Colonic mucosa (tissue), 4 donors: ENCODE results near the gene GALNT13. TPM values are rescaled to one million over a fixed set of nuclear protein-coding genes. Genes with fewer than 3 reads are reported as not detected.

Source experiments
- DNase-seq: peaks from one replicate; pipeline ENCODE4 v3.0.0-alpha.2; 2020
- H3K27ac ChIP-seq: fragments of 200-600 bp; one replicate; pipeline ENCODE4 v1.8.0; 2021
- H3K27me3 ChIP-seq: fragments of 200-600 bp; one replicate; pipeline ENCODE4 v1.8.0; 2021
- H3K36me3 ChIP-seq: fragments of 200-600 bp; one replicate; pipeline ENCODE4 v1.8.0; 2021
- H3K4me1 ChIP-seq: fragments of 200-600 bp; one replicate; pipeline ENCODE4 v1.8.0; 2021; ENCODE audit warnings: mild to moderate bottlenecking
- H3K4me3 ChIP-seq: fragments of 200-600 bp; one replicate; pipeline ENCODE4 v1.8.0; 2021
- H3K9ac ChIP-seq, 2 donors: one replicate each; pipeline ENCODE4 v1.7.0; 2013; ENCODE audit warnings: control low read depth in 2 of 2, low read depth in 2 of 2, low read length in 2 of 2
- H3K9me3 ChIP-seq: fragments of 200-600 bp; one replicate; pipeline ENCODE4 v1.8.0; 2021
- intact Hi-C: fragments of 100-400 bp; cut with DNase I; formaldehyde crosslinking; loops from one replicate; pipeline ENCODE4 v1.14.1; 2022
- total RNA-seq, 2 donors: library from RNA; stranded (reverse); fragmentation: NEBNext Ultra II Directional in 1 of 2; extraction: Animal tissue kit (Norgen Biotek cat#: 25700) in 1 of 2; gene quantifications; one replicate each; pipeline ENCODE4 v1.2.1, GENCODE V29; 2021
- TF ChIP-seq, protein P1 (sequence below): fragments of 200-600 bp; IDR thresholded peaks from one replicate; pipeline ENCODE4 v1.8.0; 2022; ENCODE audit warnings: antibody characterized with exemption, mild to moderate bottlenecking
- donor health status: healthy.
- donor health status: DM: no; HTN: no; CAD: no.
- donor health status: DM: no; HTN: no; CAD: no.

The GALNT13 gene
- total RNA-seq, 2 donors from 2014 or later: 0.07 to 0.40 TPM

DNA sequence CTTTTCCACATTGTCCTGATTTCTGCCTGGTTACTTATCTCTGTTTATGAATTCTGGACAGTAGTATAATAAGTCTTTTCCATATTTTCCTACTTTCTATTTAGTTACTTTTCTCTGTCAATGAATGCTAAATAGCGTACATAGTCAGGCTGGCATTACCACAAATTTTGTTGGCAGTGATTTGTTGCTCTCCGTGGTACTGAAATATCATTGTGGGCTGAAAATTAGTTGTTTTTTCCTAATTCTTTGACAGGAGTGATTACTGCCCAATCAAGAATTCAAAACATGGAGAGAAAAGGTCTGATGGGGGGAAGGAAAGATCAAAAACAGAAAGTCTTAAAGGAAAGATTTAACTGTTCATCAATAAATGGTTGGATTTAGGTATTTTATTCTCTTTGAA is 7.7 kb upstream of the GALNT13 start:
- no peaks in the 10 kb centered on the region for H3K9me3 ChIP-seq
- no peak overlapping the region for H3K4me3 ChIP-seq
- TF ChIP-seq, protein P1, sequence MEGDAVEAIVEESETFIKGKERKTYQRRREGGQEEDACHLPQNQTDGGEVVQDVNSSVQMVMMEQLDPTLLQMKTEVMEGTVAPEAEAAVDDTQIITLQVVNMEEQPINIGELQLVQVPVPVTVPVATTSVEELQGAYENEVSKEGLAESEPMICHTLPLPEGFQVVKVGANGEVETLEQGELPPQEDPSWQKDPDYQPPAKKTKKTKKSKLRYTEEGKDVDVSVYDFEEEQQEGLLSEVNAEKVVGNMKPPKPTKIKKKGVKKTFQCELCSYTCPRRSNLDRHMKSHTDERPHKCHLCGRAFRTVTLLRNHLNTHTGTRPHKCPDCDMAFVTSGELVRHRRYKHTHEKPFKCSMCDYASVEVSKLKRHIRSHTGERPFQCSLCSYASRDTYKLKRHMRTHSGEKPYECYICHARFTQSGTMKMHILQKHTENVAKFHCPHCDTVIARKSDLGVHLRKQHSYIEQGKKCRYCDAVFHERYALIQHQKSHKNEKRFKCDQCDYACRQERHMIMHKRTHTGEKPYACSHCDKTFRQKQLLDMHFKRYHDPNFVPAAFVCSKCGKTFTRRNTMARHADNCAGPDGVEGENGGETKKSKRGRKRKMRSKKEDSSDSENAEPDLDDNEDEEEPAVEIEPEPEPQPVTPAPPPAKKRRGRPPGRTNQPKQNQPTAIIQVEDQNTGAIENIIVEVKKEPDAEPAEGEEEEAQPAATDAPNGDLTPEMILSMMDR: no peak
- intact Hi-C loops: no loop called here
- no peaks in the 10 kb centered on the region for H3K4me1 ChIP-seq
- no peak for DNase-seq
- H3K27me3 ChIP-seq: no peaks in the 10 kb centered on the region
- no peak overlapping the region for H3K27ac ChIP-seq
- no peak overlapping the region for H3K9ac ChIP-seq
- H3K36me3 ChIP-seq: no peaks in the 10 kb centered on the region

DNA sequence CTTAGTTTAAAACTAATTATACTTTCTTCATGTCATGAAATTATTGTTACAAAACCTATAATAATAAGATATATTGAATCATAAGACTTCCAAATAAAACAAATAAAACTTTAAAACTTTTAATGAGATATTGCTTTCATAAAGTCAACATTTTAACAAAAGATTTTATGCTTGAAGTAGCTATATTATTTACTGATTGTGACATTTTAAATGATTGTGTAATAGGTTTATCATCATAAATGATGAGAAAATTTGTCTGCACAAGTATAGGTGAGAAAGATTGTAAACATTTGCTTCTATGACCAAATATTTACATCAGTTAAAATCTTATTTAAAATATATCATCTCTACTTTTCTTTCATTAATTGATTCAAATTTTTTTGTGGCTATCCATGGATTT is 5.1 kb upstream of the GALNT13 start:
- no peaks in the 10 kb centered on the region for H3K36me3 ChIP-seq
- intact Hi-C loops: no loop called here
- no peak overlapping the region for H3K9ac ChIP-seq
- TF ChIP-seq, protein P1: no peak
- no peak overlapping the region for H3K27ac ChIP-seq
- no peak for DNase-seq
- no peaks in the 10 kb centered on the region for H3K9me3 ChIP-seq
- H3K27me3 ChIP-seq: peaks cover 4% of the 10 kb centered on the region
- H3K4me3 ChIP-seq: no peak overlapping the region
- no peaks in the 10 kb centered on the region for H3K4me1 ChIP-seq

- no peaks in the 10 kb centered on the region for H3K36me3 ChIP-seq
- peaks cover 11% of the 10 kb centered on the region for H3K27me3 ChIP-seq
- no peaks in the 10 kb centered on the region for H3K9me3 ChIP-seq
- no peak overlapping the region for H3K27ac ChIP-seq
- no peaks in the 10 kb centered on the region for H3K4me1 ChIP-seq
- no peak for DNase-seq
- no peak overlapping the region for H3K9ac ChIP-seq
- intact Hi-C loops: no loop called here
- TF ChIP-seq, protein P1: no peak
- H3K4me3 ChIP-seq: no peak overlapping the region
Measured at GRCh38 chr2:153870308-153870707, 1.4 kb upstream of the GALNT13 start.

DNA sequence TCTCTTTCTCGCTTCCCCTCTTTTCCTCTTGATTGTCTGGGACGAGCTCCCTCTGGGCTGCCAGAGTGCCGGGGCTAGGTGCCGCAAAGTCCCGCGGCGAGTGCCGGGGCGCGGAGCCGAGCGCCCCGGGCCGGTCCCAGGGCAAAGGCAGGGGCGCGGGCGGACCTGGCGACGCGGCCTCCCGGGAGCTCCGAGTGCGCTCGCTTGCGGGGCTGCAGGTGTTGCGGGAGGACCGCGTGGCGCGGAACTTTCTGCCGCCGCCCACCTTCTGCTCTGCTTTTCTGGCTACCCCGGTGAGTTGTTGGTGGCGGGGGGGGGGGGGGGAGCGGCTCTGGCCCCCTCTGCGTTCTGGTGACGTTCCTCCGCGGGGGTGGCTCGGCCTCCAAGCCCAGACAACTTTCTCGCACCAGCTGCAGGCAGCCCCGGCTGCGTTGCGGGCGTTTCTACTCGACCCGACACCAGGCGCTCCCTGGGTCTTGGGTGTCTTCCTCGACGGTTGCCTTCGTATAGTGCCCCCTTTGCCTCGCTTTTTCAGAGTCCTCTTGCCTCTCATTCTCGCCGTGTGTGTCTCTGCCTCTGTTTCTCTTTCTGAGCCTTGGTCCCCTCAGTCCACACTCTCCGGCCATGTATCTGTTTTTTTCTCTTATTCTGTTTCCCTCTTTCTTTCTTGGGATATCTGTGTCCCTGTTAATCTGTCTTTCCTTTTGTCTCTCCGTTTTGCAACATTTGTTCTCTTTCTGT is 759 bp downstream of the GALNT13 start:
- Histone ChIP-seq H3K4me3 (no peak overlapping the region), H3K27me3 (peaks cover 11% of the 10 kb centered on the region), H3K9me3 (no peaks in the 10 kb centered on the region), H3K4me1 (no peaks in the 10 kb centered on the region), H3K9ac (no peak overlapping the region), H3K36me3 (no peaks in the 10 kb centered on the region), H3K27ac (no peak overlapping the region)
- TF ChIP-seq, protein P1: no peak
- intact Hi-C loops: no loop called here
- DNase-seq: no peak

DNA sequence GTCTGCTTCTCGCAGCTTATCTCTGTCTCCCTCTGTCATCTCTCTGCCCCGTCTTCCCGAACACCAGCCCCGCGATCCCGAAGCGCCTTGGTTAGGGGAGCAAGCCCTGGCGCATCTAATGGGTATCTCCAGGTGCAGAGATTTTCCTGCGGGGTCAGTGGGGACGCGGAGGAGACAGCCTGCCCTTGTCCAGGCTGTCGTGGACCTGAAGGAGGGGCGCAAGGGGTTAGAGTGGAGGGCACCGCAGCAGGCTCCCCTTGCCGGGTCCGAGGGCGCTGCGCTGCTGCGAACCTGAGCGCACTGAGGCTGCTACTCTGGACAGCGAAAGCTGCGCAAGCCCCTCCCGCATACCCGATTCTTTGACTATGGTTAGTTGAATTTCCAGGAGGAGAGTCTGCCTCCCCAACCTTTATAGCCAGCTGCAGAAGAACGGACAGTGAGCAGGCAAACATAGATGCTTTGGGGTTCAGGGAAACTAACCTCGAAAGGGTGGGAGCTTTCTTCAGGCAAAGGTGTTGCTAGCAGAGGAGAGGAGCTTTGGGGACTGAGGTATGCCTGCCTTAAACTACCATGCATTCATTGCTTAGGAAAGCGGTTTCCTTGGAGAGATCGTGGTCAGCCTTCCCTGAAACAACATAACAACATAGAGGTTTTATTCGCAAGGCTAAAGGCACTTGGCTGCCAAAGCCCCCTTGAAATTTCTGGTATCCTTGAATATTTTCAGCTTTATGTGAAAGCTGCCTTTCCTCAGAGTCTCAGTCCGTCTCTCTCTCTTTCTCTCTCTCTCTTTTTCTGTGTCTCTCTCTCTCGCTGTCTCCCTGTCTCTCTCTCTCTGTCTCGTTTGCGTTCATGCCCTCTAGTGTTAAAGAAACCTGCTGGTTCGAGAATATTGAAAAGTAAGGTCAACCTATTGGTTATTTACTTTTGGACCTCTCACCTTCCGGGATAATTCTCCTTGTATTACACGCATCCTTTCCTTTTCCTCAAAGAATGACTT is 1.6 kb downstream of the GALNT13 start:
- TF ChIP-seq, protein P1: no peak
- Histone ChIP-seq H3K9ac (no peak overlapping the region), H3K4me3 (no peak overlapping the region), H3K27ac (no peak overlapping the region), H3K27me3 (peaks cover 11% of the 10 kb centered on the region), H3K36me3 (no peaks in the 10 kb centered on the region), H3K9me3 (no peaks in the 10 kb centered on the region), H3K4me1 (no peaks in the 10 kb centered on the region)
- intact Hi-C loops: no loop called here
- no peak for DNase-seq
